ENCODE results near the gene GALNT9. TPM values are rescaled to one million over a fixed set of nuclear protein-coding genes. Genes with fewer than 3 reads are reported as not detected.

GALNT9 gene
- total RNA-seq, 1 experiment from 2014 or later: 0.44 TPM

- POLR2A ChIA-PET (ENCODE audit: unreplicated experiment): no interaction called here
- Histone ChIP-seq H2AFZ (ENCODE audit: low read length) (no peak overlapping the region), H3F3A (ENCODE audit: low read length, unreplicated experiment) (no peaks in the 10 kb centered on the region), H3K9me3 (ENCODE audit: low read length) (no peaks in the 10 kb centered on the region), H3K79me2 (ENCODE audit: low read length) (no peaks in the 10 kb centered on the region), H3K9ac (ENCODE audit: low read length) (no peak overlapping the region), H4K20me1 (ENCODE audit: low read length) (no peaks in the 10 kb centered on the region), H3K4me2 (ENCODE audit: low read length) (no peak overlapping the region), H3K27me3 (ENCODE audit: low read length) (peaks cover 26% of the 10 kb centered on the region), H3K36me3 (ENCODE audit: low read depth, low read length) (no peaks in the 10 kb centered on the region), H3K27ac (ENCODE audit: low read length) (no peak overlapping the region), H3K9me2 (replicated peaks; ENCODE audit: low read length) (no peaks in the 10 kb centered on the region), H3K4me3 (ENCODE audit: low read length) (no peak overlapping the region), H3K4me1 (ENCODE audit: insufficient read depth, low read length) (no peaks in the 10 kb centered on the region)
- BruUV-seq (replicated peaks): no TSS peak
- no peak for DNase-seq
- CTCF ChIA-PET: no interaction called here
- intact Hi-C loops (cut with micrococcal nuclease): no loop called here
- ATAC-seq: no peak
- TF ChIP-seq EZH2phosphoT487 (IDR thresholded peaks at IDR 0.05; ENCODE audit: borderline replicate concordance, low read length): no peak
- TF ChIP-seq, protein P1, sequence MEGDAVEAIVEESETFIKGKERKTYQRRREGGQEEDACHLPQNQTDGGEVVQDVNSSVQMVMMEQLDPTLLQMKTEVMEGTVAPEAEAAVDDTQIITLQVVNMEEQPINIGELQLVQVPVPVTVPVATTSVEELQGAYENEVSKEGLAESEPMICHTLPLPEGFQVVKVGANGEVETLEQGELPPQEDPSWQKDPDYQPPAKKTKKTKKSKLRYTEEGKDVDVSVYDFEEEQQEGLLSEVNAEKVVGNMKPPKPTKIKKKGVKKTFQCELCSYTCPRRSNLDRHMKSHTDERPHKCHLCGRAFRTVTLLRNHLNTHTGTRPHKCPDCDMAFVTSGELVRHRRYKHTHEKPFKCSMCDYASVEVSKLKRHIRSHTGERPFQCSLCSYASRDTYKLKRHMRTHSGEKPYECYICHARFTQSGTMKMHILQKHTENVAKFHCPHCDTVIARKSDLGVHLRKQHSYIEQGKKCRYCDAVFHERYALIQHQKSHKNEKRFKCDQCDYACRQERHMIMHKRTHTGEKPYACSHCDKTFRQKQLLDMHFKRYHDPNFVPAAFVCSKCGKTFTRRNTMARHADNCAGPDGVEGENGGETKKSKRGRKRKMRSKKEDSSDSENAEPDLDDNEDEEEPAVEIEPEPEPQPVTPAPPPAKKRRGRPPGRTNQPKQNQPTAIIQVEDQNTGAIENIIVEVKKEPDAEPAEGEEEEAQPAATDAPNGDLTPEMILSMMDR (conservative IDR thresholded peaks at IDR 0.05; ENCODE audit: low read depth, low read length): no peak
- no peak for TF ChIP-seq EZH2 (IDR thresholded peaks at IDR 0.05; ENCODE audit: low read length, unreplicated experiment)
These were observed 35.0 kb upstream of the GALNT9 start for GRCh38 chr12:132364348-132364902.

GRCh38 chr12:132363661-132364347 is 34.4 kb upstream of the GALNT9 start:
- Histone ChIP-seq H3K4me3 (ENCODE audit: low read length) (no peak overlapping the region), H3K9me3 (ENCODE audit: low read length) (no peaks in the 10 kb centered on the region), H3K27me3 (ENCODE audit: low read length) (peaks cover 20% of the 10 kb centered on the region), H3K36me3 (ENCODE audit: low read depth, low read length) (no peaks in the 10 kb centered on the region), H3K9ac (ENCODE audit: low read length) (no peak overlapping the region), H3K79me2 (ENCODE audit: low read length) (no peaks in the 10 kb centered on the region), H3F3A (ENCODE audit: low read length, unreplicated experiment) (no peaks in the 10 kb centered on the region), H3K4me1 (ENCODE audit: insufficient read depth, low read length) (no peaks in the 10 kb centered on the region), H3K4me2 (ENCODE audit: low read length) (no peak overlapping the region), H3K27ac (ENCODE audit: low read length) (no peak overlapping the region), H4K20me1 (ENCODE audit: low read length) (no peaks in the 10 kb centered on the region), H2AFZ (ENCODE audit: low read length) (no peak overlapping the region), H3K9me2 (replicated peaks; ENCODE audit: low read length) (no peaks in the 10 kb centered on the region)
- ChIA-PET CTCF (no interaction called here), POLR2A (ENCODE audit: unreplicated experiment) (no interaction called here)
- DNase-seq: no peak
- intact Hi-C loops (cut with micrococcal nuclease): no loop called here
- no peak for ATAC-seq
- TF ChIP-seq EZH2 (IDR thresholded peaks at IDR 0.05; ENCODE audit: low read length, unreplicated experiment): no peak
- no peak for TF ChIP-seq EZH2phosphoT487 (IDR thresholded peaks at IDR 0.05; ENCODE audit: borderline replicate concordance, low read length)
- TF ChIP-seq, protein P1 (conservative IDR thresholded peaks at IDR 0.05; ENCODE audit: low read depth, low read length): no peak
- BruUV-seq (replicated peaks): no TSS peak

GRCh38 chr12:132362996-132363660 is 33.7 kb upstream of the GALNT9 start:
- BruUV-seq (replicated peaks): no TSS peak
- no peak overlapping the region for H2AFZ ChIP-seq (ENCODE audit: low read length)
- no peaks in the 10 kb centered on the region for H3F3A ChIP-seq (ENCODE audit: low read length, unreplicated experiment)
- no peak for ATAC-seq
- no peak for DNase-seq
- ChIA-PET POLR2A (ENCODE audit: unreplicated experiment) (no interaction called here), CTCF (no interaction called here)
- H4K20me1 ChIP-seq (ENCODE audit: low read length): no peaks in the 10 kb centered on the region
- intact Hi-C loops (cut with micrococcal nuclease): no loop called here
- H3K9me2 ChIP-seq (replicated peaks; ENCODE audit: low read length): no peaks in the 10 kb centered on the region
- H3K27ac ChIP-seq (ENCODE audit: low read length): no peak overlapping the region
- no peaks in the 10 kb centered on the region for H3K36me3 ChIP-seq (ENCODE audit: low read depth, low read length)
- H3K4me2 ChIP-seq (ENCODE audit: low read length): no peak overlapping the region
- H3K4me1 ChIP-seq (ENCODE audit: insufficient read depth, low read length): no peaks in the 10 kb centered on the region
- no peak overlapping the region for H3K4me3 ChIP-seq (ENCODE audit: low read length)
- no peak overlapping the region for H3K9ac ChIP-seq (ENCODE audit: low read length)
- TF ChIP-seq EZH2 (IDR thresholded peaks at IDR 0.05; ENCODE audit: low read length, unreplicated experiment) (no peak), EZH2phosphoT487 (IDR thresholded peaks at IDR 0.05; ENCODE audit: borderline replicate concordance, low read length) (no peak)
- TF ChIP-seq, protein P1 (conservative IDR thresholded peaks at IDR 0.05; ENCODE audit: low read depth, low read length): no peak
- no peaks in the 10 kb centered on the region for H3K79me2 ChIP-seq (ENCODE audit: low read length)
- no peaks in the 10 kb centered on the region for H3K9me3 ChIP-seq (ENCODE audit: low read length)
- H3K27me3 ChIP-seq (ENCODE audit: low read length): peaks cover 14% of the 10 kb centered on the region
